GM12892 (cell line): Measurements from ENCODE around the gene ARMH2.

Source experiments
- POLR2A ChIP-seq: IDR thresholded peaks from 2 replicates; pipeline ENCODE4 v1.6.1; 2011; ENCODE audit warnings: low read depth, low read length, control low read depth
- POLR2AphosphoS5 ChIP-seq: IDR thresholded peaks from 2 replicates; pipeline ENCODE4 v1.6.1; 2011; ENCODE audit warnings: low read depth, low read length, control low read depth
- TAF1 ChIP-seq: IDR thresholded peaks from 2 replicates; pipeline ENCODE4 v1.6.1; 2011; ENCODE audit warnings: low read depth, mild to moderate bottlenecking, control low read depth, low read length, borderline replicate concordance

GRCh38 chr6:24774696-24775519 lies 23.8 kb downstream of the ARMH2 start, which contains the start of gene GMNN:
- peak; percentile 97 for TF ChIP-seq POLR2AphosphoS5
- peak; percentile 86 for TF ChIP-seq TAF1
- TF ChIP-seq POLR2A: peak; percentile 97
